ENCODE data around the gene OR2G3.

Gene OR2G3

GRCh38 chr1:247576514-247576913 lies 28.9 kb upstream of the OR2G3 start:
- TF ChIP-seq, protein P1, sequence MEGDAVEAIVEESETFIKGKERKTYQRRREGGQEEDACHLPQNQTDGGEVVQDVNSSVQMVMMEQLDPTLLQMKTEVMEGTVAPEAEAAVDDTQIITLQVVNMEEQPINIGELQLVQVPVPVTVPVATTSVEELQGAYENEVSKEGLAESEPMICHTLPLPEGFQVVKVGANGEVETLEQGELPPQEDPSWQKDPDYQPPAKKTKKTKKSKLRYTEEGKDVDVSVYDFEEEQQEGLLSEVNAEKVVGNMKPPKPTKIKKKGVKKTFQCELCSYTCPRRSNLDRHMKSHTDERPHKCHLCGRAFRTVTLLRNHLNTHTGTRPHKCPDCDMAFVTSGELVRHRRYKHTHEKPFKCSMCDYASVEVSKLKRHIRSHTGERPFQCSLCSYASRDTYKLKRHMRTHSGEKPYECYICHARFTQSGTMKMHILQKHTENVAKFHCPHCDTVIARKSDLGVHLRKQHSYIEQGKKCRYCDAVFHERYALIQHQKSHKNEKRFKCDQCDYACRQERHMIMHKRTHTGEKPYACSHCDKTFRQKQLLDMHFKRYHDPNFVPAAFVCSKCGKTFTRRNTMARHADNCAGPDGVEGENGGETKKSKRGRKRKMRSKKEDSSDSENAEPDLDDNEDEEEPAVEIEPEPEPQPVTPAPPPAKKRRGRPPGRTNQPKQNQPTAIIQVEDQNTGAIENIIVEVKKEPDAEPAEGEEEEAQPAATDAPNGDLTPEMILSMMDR (IDR thresholded peaks at IDR 0.05; ENCODE audit: extremely low read depth, insufficient read depth, missing control alignments) = peak; percentile 49
- in situ Hi-C loops (cut with MboI; ENCODE audit: low pct_unique_long_range_greater_than_20kb, low sequenced_read_pairs, unreplicated experiment) = no loop called here
- DNase-seq (ENCODE audit: low spot score) = peak; percentile 22

- TF ChIP-seq, protein P1 (IDR thresholded peaks at IDR 0.05; ENCODE audit: extremely low read depth, insufficient read depth, missing control alignments) = no peak
- in situ Hi-C loops (cut with MboI; ENCODE audit: low pct_unique_long_range_greater_than_20kb, low sequenced_read_pairs, unreplicated experiment) = no loop called here
- DNase-seq (ENCODE audit: low spot score) = no peak
Measured at GRCh38 chr1:247578946-247579460, 26.4 kb upstream of the OR2G3 start.

GRCh38 chr1:247588060-247588459 lies 17.3 kb upstream of the OR2G3 start, which contains the start of gene OR2G2:
Gene OR2G2 (plus strand): TSS chr1:247588360. CDS start chr1:247588360, 0 bp downstream.
- TF ChIP-seq, protein P1 (IDR thresholded peaks at IDR 0.05; ENCODE audit: extremely low read depth, insufficient read depth, missing control alignments) = no peak
- in situ Hi-C loops (cut with MboI; ENCODE audit: low pct_unique_long_range_greater_than_20kb, low sequenced_read_pairs, unreplicated experiment) = no loop called here
- no peak for DNase-seq (ENCODE audit: low spot score)

DNA sequence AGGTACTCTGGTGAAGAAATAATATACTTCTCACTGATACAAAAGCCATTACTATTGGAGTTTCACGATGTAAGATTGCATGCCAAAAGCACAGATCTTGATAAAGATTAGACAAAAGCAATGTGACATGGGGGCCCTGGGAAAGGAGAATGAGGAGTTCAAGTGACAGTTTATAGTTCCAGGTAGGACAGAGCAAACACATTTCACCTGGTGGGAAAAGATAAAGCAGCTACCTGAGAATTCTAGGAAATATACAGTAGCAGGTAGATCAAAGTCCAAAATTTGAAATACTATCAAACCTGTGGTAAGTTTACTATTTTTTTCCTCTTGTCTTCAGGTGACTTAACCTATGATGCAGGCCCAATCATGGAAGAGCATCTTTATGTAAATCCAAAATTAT lies 8.0 kb downstream of the OR2G3 start:
- TF ChIP-seq, protein P1 (IDR thresholded peaks at IDR 0.05; ENCODE audit: extremely low read depth, insufficient read depth, missing control alignments) = no peak
- no peak for DNase-seq (ENCODE audit: low spot score)
- in situ Hi-C loops (cut with MboI; ENCODE audit: low pct_unique_long_range_greater_than_20kb, low sequenced_read_pairs, unreplicated experiment) = no loop called here

- in situ Hi-C loops (cut with MboI; ENCODE audit: low pct_unique_long_range_greater_than_20kb, low sequenced_read_pairs, unreplicated experiment) = no loop called here
- TF ChIP-seq, protein P1 (IDR thresholded peaks at IDR 0.05; ENCODE audit: extremely low read depth, insufficient read depth, missing control alignments) = no peak
- DNase-seq (ENCODE audit: low spot score) = no peak
Measured at GRCh38 chr1:247614625-247615024, 9.2 kb downstream of the OR2G3 start.

DNA sequence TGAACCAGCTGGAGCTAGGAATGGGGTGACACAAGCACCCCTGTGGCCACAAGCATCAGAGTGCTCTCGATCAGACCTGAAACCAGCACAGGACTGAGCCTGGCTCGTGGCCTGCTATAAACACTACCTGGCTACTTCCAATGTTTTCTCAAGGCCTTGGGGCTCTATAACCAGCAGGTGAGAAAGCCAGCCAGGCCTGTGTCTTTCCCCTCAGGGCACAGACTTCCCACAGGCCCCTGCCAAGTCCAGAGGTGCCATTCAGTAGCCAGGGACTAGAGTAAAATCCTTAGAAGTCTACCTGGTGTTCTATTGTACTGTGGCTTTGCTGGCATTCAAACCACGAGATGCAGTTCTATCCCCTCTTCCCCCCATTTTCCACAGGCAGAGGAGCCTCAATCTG lies 22.6 kb downstream of the OR2G3 start:
- in situ Hi-C loops (cut with MboI; ENCODE audit: low pct_unique_long_range_greater_than_20kb, low sequenced_read_pairs, unreplicated experiment) = no loop called here
- no peak for DNase-seq (ENCODE audit: low spot score)

More for the DNA sequence above, 22.6 kb downstream of the OR2G3 start:
- TF ChIP-seq, protein P1 (IDR thresholded peaks at IDR 0.05; ENCODE audit: extremely low read depth, insufficient read depth, missing control alignments) = no peak

Data from GM13977 (cell line).